A673 (cell line): ENCODE results near the gene ITK. TPM values are rescaled to one million over a fixed set of nuclear protein-coding genes. Genes with fewer than 3 reads are reported as not detected.

ENCODE experiments used
- BruUV-seq: library from RNA; stranded (reverse); fragments of 400-500 nt; replicated peaks from 2 replicates; lab custom pipeline; 2021; lab: Mats Ljungman, UMichigan
- CTCF ChIA-PET: fragments of 300-600 bp; sonication (Branson Sonifier 250); formaldehyde crosslinking; loops from one replicate; lab custom pipeline; 2022; ENCODE audit warnings: antibody characterized with exemption; lab: Charles Lee
- POLR2A ChIA-PET: fragments of 300-600 bp; sonication (Branson Sonifier 250); formaldehyde crosslinking; loops from one replicate; lab custom pipeline; 2022; ENCODE audit warnings: antibody characterized with exemption; ENCODE audit not compliant: low non-redundant PET; lab: Charles Lee
- DNase-seq: peaks from one replicate; pipeline ENCODE4 v3.0.0-alpha.2; 2015; ENCODE audit warnings: low spot score
- H3K27ac ChIP-seq: fragments of 200-600 bp; sonication (generic); 2 replicates; pipeline ENCODE4 v1.5.1; 2016; ENCODE audit warnings: mixed run types, low read depth, mild to moderate bottlenecking, mixed read lengths, antibody characterized with exemption, low read length; ENCODE audit not compliant: poor library complexity, severe bottlenecking
- H3K27me3 ChIP-seq: fragments of 200-600 bp; sonication (generic); replicated peaks from 2 replicates; pipeline ENCODE4 v1.6.1; 2017; ENCODE audit warnings: mixed run types, low read depth, mild to moderate bottlenecking, mixed read lengths, antibody characterized with exemption, low read length; ENCODE audit not compliant: insufficient read depth, poor library complexity
- H3K36me3 ChIP-seq: fragments of 200-600 bp; sonication (generic); 2 replicates; pipeline ENCODE4 v1.6.1; 2016; ENCODE audit warnings: mixed run types, mild to moderate bottlenecking, mixed read lengths, antibody characterized with exemption, low read length; ENCODE audit not compliant: insufficient read depth, poor library complexity, severe bottlenecking
- H3K4me1 ChIP-seq: fragments of 200-600 bp; sonication (generic); 2 replicates; pipeline ENCODE4 v1.6.1; 2017; ENCODE audit warnings: mixed run types, mild to moderate bottlenecking, mixed read lengths, antibody characterized with exemption, low read length; ENCODE audit not compliant: insufficient read depth, poor library complexity, severe bottlenecking
- H3K4me3 ChIP-seq: fragments of 200-600 bp; sonication (generic); 2 replicates; pipeline ENCODE4 v1.5.1; 2016; ENCODE audit warnings: low read depth, mixed run types, mild to moderate bottlenecking, mixed read lengths, low read length; ENCODE audit not compliant: poor library complexity, severe bottlenecking
- H3K9me3 ChIP-seq: fragments of 200-600 bp; sonication (generic); 2 replicates; pipeline ENCODE4 v1.6.1; 2016; ENCODE audit warnings: mixed run types, low read depth, mild to moderate bottlenecking, mixed read lengths, antibody characterized with exemption, low read length; ENCODE audit not compliant: poor library complexity, severe bottlenecking
- CTCF ChIP-seq: fragments of 300-800, 200-600 bp; sonication (generic); conservative IDR thresholded peaks from 2 replicates; pipeline ENCODE4 v1.5.1; 2017; ENCODE audit warnings: low read depth, mild to moderate bottlenecking, antibody characterized with exemption, low read length, moderate library complexity, mixed read lengths
- EZH2 ChIP-seq: fragments of 200-600 bp; sonication (generic); IDR thresholded peaks from 2 replicates; pipeline ENCODE4 v1.6.1; 2017; ENCODE audit warnings: borderline replicate concordance, low read depth, mild to moderate bottlenecking, mixed read lengths, antibody characterized with exemption, low read length; ENCODE audit not compliant: poor library complexity, severe bottlenecking
- intact Hi-C: fragments of 100-400 bp; cut with micrococcal nuclease; formaldehyde crosslinking; loops from one replicate; pipeline ENCODE4 v1.10.0; 2022; ENCODE audit not compliant: unreplicated experiment
- total RNA-seq: library from RNA; stranded (reverse); gene quantifications from 2 replicates; pipeline ENCODE4 v1.2.3, GENCODE V29; 2021

ITK gene
- total RNA-seq, 1 experiment from 2014 or later, result not detected

GRCh38 chr5:157232706-157233105 is 52.1 kb downstream of the ITK start:
- TF ChIP-seq CTCF (no peak), EZH2 (no peak)
- ChIA-PET CTCF (no interaction called here), POLR2A (no interaction called here)
- Histone ChIP-seq H3K27me3 (no peaks in the 10 kb centered on the region), H3K36me3 (no peaks in the 10 kb centered on the region), H3K4me3 (no peak overlapping the region), H3K27ac (no peak overlapping the region), H3K4me1 (no peaks in the 10 kb centered on the region), H3K9me3 (no peaks in the 10 kb centered on the region)
- no TSS peak for BruUV-seq
- intact Hi-C loops, result no loop called here
- DNase-seq, result no peak

GRCh38 chr5:157233515-157233914 is 52.9 kb downstream of the ITK start:
- Histone ChIP-seq H3K9me3 (no peaks in the 10 kb centered on the region), H3K4me3 (no peak overlapping the region), H3K27me3 (no peaks in the 10 kb centered on the region), H3K4me1 (no peaks in the 10 kb centered on the region), H3K27ac (no peak overlapping the region), H3K36me3 (no peaks in the 10 kb centered on the region)
- ChIA-PET CTCF (no interaction called here), POLR2A (no interaction called here)
- no peak for TF ChIP-seq CTCF
- TF ChIP-seq EZH2, result no peak
- intact Hi-C loops, result no loop called here
- DNase-seq, result no peak
- no TSS peak for BruUV-seq

- H3K36me3 ChIP-seq, result no peaks in the 10 kb centered on the region
- H3K9me3 ChIP-seq, result no peaks in the 10 kb centered on the region
- H3K4me1 ChIP-seq, result no peaks in the 10 kb centered on the region
- DNase-seq, result no peak
- no peaks in the 10 kb centered on the region for H3K27me3 ChIP-seq
- no peak for TF ChIP-seq CTCF
- no peak for TF ChIP-seq EZH2
- ChIA-PET POLR2A (interaction anchor here (0.6 kb wide), 1 partner anchor 293 kb away, joined by 4 read pairs; no protein-coding TSS in a partner anchor), CTCF (no interaction called here)
- intact Hi-C loops, result no loop called here
- no peak overlapping the region for H3K27ac ChIP-seq
- no peak overlapping the region for H3K4me3 ChIP-seq
- no TSS peak for BruUV-seq
Observed at GRCh38 chr5:157236423-157236822, 55.8 kb downstream of the ITK start.
